OCI-LY7 (cell line): Measurements from ENCODE around the gene SPOCK1.

Source experiments
- EZH2phosphoT487 ChIP-seq: fragments of 200-600 bp; sonication (generic); IDR thresholded peaks from 2 replicates; pipeline ENCODE4 v1.6.1; 2018; ENCODE audit warnings: low read depth, borderline replicate concordance, mild to moderate bottlenecking, mixed run types, antibody characterized with exemption, low read length, moderate library complexity, mixed read lengths
- TF ChIP-seq, protein P1 (sequence below): fragments of 200-600 bp; sonication (generic); conservative IDR thresholded peaks from 2 replicates; pipeline ENCODE4 v1.5.1; 2014; ENCODE audit warnings: mild to moderate bottlenecking, antibody characterized with exemption, low read length, moderate library complexity, mixed read lengths

DNA sequence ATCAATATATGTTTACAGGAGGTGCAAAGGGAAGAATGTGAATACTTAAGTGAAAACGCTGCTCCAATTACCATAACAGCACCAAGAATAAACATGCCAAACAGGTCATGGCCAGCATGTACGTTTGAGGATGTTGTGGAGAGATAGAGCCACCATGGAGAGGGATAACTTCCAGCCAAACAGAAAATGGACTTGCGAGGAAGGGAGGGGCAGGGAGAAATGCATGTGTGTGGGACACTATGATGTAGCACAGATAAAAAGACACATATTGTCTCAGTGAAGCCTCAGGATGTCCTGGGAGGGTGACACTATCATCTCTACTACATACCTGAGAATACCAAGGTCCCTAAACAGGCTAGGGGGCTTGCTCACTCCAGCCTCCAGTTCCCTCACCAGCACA, 488.9 kb downstream of the SPOCK1 start:
- TF ChIP-seq, protein P1, sequence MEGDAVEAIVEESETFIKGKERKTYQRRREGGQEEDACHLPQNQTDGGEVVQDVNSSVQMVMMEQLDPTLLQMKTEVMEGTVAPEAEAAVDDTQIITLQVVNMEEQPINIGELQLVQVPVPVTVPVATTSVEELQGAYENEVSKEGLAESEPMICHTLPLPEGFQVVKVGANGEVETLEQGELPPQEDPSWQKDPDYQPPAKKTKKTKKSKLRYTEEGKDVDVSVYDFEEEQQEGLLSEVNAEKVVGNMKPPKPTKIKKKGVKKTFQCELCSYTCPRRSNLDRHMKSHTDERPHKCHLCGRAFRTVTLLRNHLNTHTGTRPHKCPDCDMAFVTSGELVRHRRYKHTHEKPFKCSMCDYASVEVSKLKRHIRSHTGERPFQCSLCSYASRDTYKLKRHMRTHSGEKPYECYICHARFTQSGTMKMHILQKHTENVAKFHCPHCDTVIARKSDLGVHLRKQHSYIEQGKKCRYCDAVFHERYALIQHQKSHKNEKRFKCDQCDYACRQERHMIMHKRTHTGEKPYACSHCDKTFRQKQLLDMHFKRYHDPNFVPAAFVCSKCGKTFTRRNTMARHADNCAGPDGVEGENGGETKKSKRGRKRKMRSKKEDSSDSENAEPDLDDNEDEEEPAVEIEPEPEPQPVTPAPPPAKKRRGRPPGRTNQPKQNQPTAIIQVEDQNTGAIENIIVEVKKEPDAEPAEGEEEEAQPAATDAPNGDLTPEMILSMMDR = no peak
- TF ChIP-seq EZH2phosphoT487 = no peak
